Measurements from ENCODE around the gene AIPL1. TPM values are rescaled to one million over a fixed set of nuclear protein-coding genes. Genes with fewer than 3 reads are reported as not detected.

AIPL1 gene
- total and polyA plus RNA-seq, 2 of the 13 experiments (the other 11 are each of a cell fraction or from before 2014, with no cell fraction given), result not detected

DNA sequence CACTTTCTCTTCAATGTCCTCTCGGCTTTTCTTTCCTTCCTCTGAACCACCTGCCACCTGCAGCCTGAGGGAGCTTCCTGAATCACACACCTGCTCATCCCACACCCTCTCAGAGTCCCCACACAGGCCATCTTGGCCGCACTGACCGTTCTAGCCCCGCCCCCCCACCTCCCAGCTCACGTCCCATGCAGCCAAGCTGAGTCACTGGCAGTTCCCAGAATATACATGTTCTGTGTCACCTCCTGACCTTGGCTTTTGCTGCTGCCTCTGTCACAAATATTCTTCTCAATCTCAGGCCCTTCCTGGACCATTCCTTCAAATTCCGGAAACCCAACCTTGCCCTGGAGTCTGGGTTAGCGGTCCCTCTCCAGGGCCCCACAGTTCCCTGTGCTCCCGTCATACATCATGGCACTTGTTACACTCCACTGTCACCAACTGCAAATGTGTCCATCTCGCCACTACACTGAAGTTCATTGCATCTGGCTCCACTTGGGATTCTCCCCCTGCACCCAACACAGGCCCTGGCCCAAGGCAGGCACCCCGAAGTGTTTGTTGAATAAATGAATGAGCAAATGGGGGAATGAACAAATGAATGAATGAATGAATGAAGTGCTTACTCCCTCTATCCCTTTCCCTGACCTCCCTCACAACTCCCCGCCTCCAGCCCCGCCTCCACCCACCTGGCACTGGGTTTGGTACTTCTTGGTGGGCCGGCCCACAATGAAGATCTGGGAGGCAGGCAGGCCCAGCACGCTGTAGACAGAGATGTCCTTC lies 22.2 kb upstream of the AIPL1 start (continued):
- TF ChIP-seq, protein P1, sequence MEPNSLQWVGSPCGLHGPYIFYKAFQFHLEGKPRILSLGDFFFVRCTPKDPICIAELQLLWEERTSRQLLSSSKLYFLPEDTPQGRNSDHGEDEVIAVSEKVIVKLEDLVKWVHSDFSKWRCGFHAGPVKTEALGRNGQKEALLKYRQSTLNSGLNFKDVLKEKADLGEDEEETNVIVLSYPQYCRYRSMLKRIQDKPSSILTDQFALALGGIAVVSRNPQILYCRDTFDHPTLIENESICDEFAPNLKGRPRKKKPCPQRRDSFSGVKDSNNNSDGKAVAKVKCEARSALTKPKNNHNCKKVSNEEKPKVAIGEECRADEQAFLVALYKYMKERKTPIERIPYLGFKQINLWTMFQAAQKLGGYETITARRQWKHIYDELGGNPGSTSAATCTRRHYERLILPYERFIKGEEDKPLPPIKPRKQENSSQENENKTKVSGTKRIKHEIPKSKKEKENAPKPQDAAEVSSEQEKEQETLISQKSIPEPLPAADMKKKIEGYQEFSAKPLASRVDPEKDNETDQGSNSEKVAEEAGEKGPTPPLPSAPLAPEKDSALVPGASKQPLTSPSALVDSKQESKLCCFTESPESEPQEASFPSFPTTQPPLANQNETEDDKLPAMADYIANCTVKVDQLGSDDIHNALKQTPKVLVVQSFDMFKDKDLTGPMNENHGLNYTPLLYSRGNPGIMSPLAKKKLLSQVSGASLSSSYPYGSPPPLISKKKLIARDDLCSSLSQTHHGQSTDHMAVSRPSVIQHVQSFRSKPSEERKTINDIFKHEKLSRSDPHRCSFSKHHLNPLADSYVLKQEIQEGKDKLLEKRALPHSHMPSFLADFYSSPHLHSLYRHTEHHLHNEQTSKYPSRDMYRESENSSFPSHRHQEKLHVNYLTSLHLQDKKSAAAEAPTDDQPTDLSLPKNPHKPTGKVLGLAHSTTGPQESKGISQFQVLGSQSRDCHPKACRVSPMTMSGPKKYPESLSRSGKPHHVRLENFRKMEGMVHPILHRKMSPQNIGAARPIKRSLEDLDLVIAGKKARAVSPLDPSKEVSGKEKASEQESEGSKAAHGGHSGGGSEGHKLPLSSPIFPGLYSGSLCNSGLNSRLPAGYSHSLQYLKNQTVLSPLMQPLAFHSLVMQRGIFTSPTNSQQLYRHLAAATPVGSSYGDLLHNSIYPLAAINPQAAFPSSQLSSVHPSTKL (CRISPR knock-in tag; IDR thresholded peaks at IDR 0.05), result peak; percentile 33; the same call in 1 of the 2 replicates

- Histone ChIP-seq H3K9me3 (ENCODE audit: low read length) (no peaks in the 10 kb centered on the region), H3K79me2 (ENCODE audit: insufficient read depth, low read length) (no peaks in the 10 kb centered on the region), H3K4me3 (replicated peaks in 1 of 3; ENCODE audit: insufficient read depth in 1 of 3, low read depth in 2 of 3, low read length in 3 of 3) (no peak overlapping the region), H4K20me1 (ENCODE audit: insufficient read depth, low read length) (no peaks in the 10 kb centered on the region), H3K27me3 (ENCODE audit: control insufficient read depth in 1 of 2, insufficient read depth in 2 of 2, low read length in 2 of 2) (peaks cover 0 to 3% of the 10 kb centered on the region in 2 experiments; a peak in 3 of 5 replicates), H3K36me3 (replicated peaks in 1 of 2; ENCODE audit: control insufficient read depth in 1 of 2, insufficient read depth in 2 of 2, low read length in 2 of 2) (no peaks in the 10 kb centered on the region), H3K27ac (ENCODE audit: extremely low read length, insufficient read depth, low read length) (no peak overlapping the region), H3K4me1 (ENCODE audit: insufficient read depth, low read length) (peaks cover 30% of the 10 kb centered on the region), H2AFZ (ENCODE audit: low read length) (no peak overlapping the region), H3K4me2 (ENCODE audit: low read depth, low read length) (no peak overlapping the region; the same call in 1 of the 2 replicates), H3K9ac (ENCODE audit: insufficient read depth, low read depth, low read length) (no peak overlapping the region)
- WGBS (ENCODE audit: low lambda C conversion rate), result 89% methylated on average over 9 of the region's 9 CpGs
- CTCF ChIA-PET (ENCODE audit: low intra/inter-chr PET ratio, low total read pairs), result no interaction called here
- POLR2A ChIA-PET, result no interaction called here
- in situ Hi-C loops (cut with HindIII; ENCODE audit: extremely low pct_ligation_motif_present, low pct_unique_long_range_greater_than_20kb), result loop anchor here (5.0 kb wide), 1 partner anchor 51 kb away; no protein-coding TSS in a partner anchor
- BruUV-seq (replicated peaks), result no TSS peak
- no peak for DNase-seq (ENCODE audit: low spot score)
- FAIRE-seq, result no peak
- intact Hi-C loops (cut with micrococcal nuclease; ENCODE audit: unreplicated experiment), result no loop called here
- ATAC-seq, result no peak
- TF ChIP-seq DZIP1 (CRISPR knock-in tag; IDR thresholded peaks at IDR 0.05) (no peak), TBX2 (CRISPR knock-in tag; IDR thresholded peaks at IDR 0.05; ENCODE audit: borderline replicate concordance) (no peak), ZNF333 (CRISPR knock-in tag; IDR thresholded peaks at IDR 0.05; ENCODE audit: borderline replicate concordance) (no peak), XRCC5 (optimal IDR thresholded peaks at IDR 0.05; ENCODE audit: low read length) (no peak), CENPBD1 (CRISPR knock-in tag; IDR thresholded peaks at IDR 0.05; ENCODE audit: borderline replicate concordance, low read depth) (no peak), ONECUT2 (CRISPR knock-in tag; IDR thresholded peaks at IDR 0.05) (no peak), ZBTB42 (CRISPR knock-in tag; IDR thresholded peaks at IDR 0.05) (no peak), HMG20B (CRISPR knock-in tag; conservative IDR thresholded peaks at IDR 0.05) (no peak), THAP7 (CRISPR knock-in tag; IDR thresholded peaks at IDR 0.05) (no peak), RAD21 (CRISPR knock-in tag; IDR thresholded peaks at IDR 0.05) (no peak), KLF11 (CRISPR knock-in tag; IDR thresholded peaks at IDR 0.05) (no peak)
- TF ChIP-seq, protein P2, sequence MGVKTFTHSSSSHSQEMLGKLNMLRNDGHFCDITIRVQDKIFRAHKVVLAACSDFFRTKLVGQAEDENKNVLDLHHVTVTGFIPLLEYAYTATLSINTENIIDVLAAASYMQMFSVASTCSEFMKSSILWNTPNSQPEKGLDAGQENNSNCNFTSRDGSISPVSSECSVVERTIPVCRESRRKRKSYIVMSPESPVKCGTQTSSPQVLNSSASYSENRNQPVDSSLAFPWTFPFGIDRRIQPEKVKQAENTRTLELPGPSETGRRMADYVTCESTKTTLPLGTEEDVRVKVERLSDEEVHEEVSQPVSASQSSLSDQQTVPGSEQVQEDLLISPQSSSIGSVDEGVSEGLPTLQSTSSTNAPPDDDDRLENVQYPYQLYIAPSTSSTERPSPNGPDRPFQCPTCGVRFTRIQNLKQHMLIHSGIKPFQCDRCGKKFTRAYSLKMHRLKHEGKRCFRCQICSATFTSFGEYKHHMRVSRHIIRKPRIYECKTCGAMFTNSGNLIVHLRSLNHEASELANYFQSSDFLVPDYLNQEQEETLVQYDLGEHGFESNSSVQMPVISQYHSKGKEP (CRISPR knock-in tag; IDR thresholded peaks at IDR 0.05), result no peak
Measured at GRCh38 chr17:6456321-6456720, 21.4 kb upstream of the AIPL1 start.
